H9 (cell line): ENCODE results near the gene SETBP1. TPM values are rescaled to one million over a fixed set of nuclear protein-coding genes. Genes with fewer than 3 reads are reported as not detected.

ENCODE experiments used
- DNase-seq: peaks from one replicate; pipeline ENCODE4 v3.0.0-alpha.2; 2017
- H2AFZ ChIP-seq: one replicate; pipeline ENCODE4 v1.6.1; 2013; ENCODE audit warnings: mild to moderate bottlenecking, low read length, control low read depth, moderate library complexity
- H2AK5ac ChIP-seq: 2 replicates; pipeline ENCODE4 v1.6.1; 2013; ENCODE audit warnings: low read length, control low read depth, mixed read lengths; ENCODE audit not compliant: insufficient read length
- H2BK120ac ChIP-seq: one replicate; pipeline ENCODE4 v1.6.1; 2013; ENCODE audit warnings: low read depth, mild to moderate bottlenecking, low read length, control low read depth, inconsistent platforms; ENCODE audit not compliant: poor library complexity, severe bottlenecking
- H2BK12ac ChIP-seq: 2 replicates; pipeline ENCODE4 v1.6.1; 2013; ENCODE audit warnings: low read length, control low read depth, mixed read lengths, low read depth; ENCODE audit not compliant: insufficient read length
- H2BK15ac ChIP-seq: 2 replicates; pipeline ENCODE4 v1.6.1; 2013; ENCODE audit warnings: low read depth, low read length, control low read depth
- H2BK20ac ChIP-seq: one replicate; pipeline ENCODE4 v1.6.1; 2013; ENCODE audit warnings: low read depth, mild to moderate bottlenecking, low read length, control low read depth, inconsistent platforms; ENCODE audit not compliant: poor library complexity, severe bottlenecking
- H2BK5ac ChIP-seq: 2 replicates; pipeline ENCODE4 v1.6.1; 2013; ENCODE audit warnings: low read length, control low read depth, mixed read lengths; ENCODE audit not compliant: insufficient read length
- H3K14ac ChIP-seq: 2 replicates; pipeline ENCODE4 v1.6.1; 2013; ENCODE audit warnings: low read length, control low read depth; ENCODE audit not compliant: insufficient read depth
- H3K18ac ChIP-seq: 2 replicates; pipeline ENCODE4 v1.6.1; 2013; ENCODE audit warnings: low read depth, mild to moderate bottlenecking, mixed read lengths, low read length, control low read depth; ENCODE audit not compliant: insufficient read length
- H3K23ac ChIP-seq: 2 replicates; pipeline ENCODE4 v1.6.1; 2013; ENCODE audit warnings: low read length, control low read depth, mixed read lengths, low read depth; ENCODE audit not compliant: insufficient read length
- H3K23me2 ChIP-seq: 2 replicates; pipeline ENCODE4 v1.6.1; 2013; ENCODE audit warnings: low read depth, mild to moderate bottlenecking, mixed read lengths, low read length, control low read depth; ENCODE audit not compliant: insufficient read length, poor library complexity, severe bottlenecking
- H3K27ac ChIP-seq: 2 replicates; pipeline ENCODE4 v1.5.1; 2013; ENCODE audit warnings: low read length, control low read depth, mixed read lengths, low read depth; ENCODE audit not compliant: insufficient read length
- H3K27me3 ChIP-seq: 2 replicates; pipeline ENCODE4 v1.6.1; 2013; ENCODE audit warnings: low read length, control low read depth, inconsistent platforms; ENCODE audit not compliant: insufficient read depth
- H3K4ac ChIP-seq: 2 replicates; pipeline ENCODE4 v1.6.1; 2013; ENCODE audit warnings: low read depth, mild to moderate bottlenecking, control low read depth, inconsistent platforms, low read length, moderate library complexity
- H3K4me1 ChIP-seq: 2 replicates; pipeline ENCODE4 v1.6.1; 2013; ENCODE audit warnings: low read length, control low read depth, inconsistent platforms; ENCODE audit not compliant: insufficient read depth
- H3K4me2 ChIP-seq: 2 replicates; pipeline ENCODE4 v1.6.1; 2013; ENCODE audit warnings: low read length, control low read depth, mixed read lengths; ENCODE audit not compliant: insufficient read length, insufficient read depth
- H3K56ac ChIP-seq: 2 replicates; pipeline ENCODE4 v1.6.1; 2013; ENCODE audit warnings: low read depth, mild to moderate bottlenecking, mixed read lengths, low read length, control low read depth; ENCODE audit not compliant: insufficient read length
- H3K79me1 ChIP-seq: 2 replicates; pipeline ENCODE4 v1.6.1; 2013; ENCODE audit warnings: low read depth, mild to moderate bottlenecking, moderate library complexity, low read length, control low read depth, inconsistent platforms; ENCODE audit not compliant: insufficient read depth, poor library complexity, severe bottlenecking
- H3K79me2 ChIP-seq: 2 replicates; pipeline ENCODE4 v1.6.1; 2013; ENCODE audit warnings: low read length, control low read depth, inconsistent platforms; ENCODE audit not compliant: insufficient read depth
- H3K9ac ChIP-seq: 2 replicates; pipeline ENCODE4 v1.6.1; 2013; ENCODE audit warnings: low read length, control low read depth, mixed read lengths; ENCODE audit not compliant: insufficient read length; ENCODE audit errors: extremely low read depth
- H3K9me3 ChIP-seq: one replicate; pipeline ENCODE4 v1.6.1; 2013; ENCODE audit warnings: low read depth, low read length, inconsistent platforms; ENCODE audit not compliant: control insufficient read depth
- H3T11ph ChIP-seq: one replicate; pipeline ENCODE4 v1.6.1; 2013; ENCODE audit warnings: mild to moderate bottlenecking, low read length, control low read depth, inconsistent platforms
- H4K20me1 ChIP-seq: one replicate; pipeline ENCODE4 v1.6.1; 2013; ENCODE audit not compliant: control insufficient read depth, insufficient read length, insufficient read depth
- H4K5ac ChIP-seq: 2 replicates; pipeline ENCODE4 v1.6.1; 2013; ENCODE audit warnings: low read depth, mild to moderate bottlenecking, mixed read lengths, low read length, control low read depth; ENCODE audit not compliant: insufficient read length
- H4K8ac ChIP-seq: replicated peaks from 2 replicates; pipeline ENCODE4 v1.6.1; 2013; ENCODE audit warnings: low read length, control low read depth, mixed read lengths, low read depth; ENCODE audit not compliant: insufficient read length
- H4K91ac ChIP-seq: 2 replicates; pipeline ENCODE4 v1.6.1; 2013; ENCODE audit warnings: low read depth, mild to moderate bottlenecking, moderate library complexity, mixed read lengths, low read length, control low read depth; ENCODE audit not compliant: insufficient read length
- H3K27ac Mint-ChIP-seq, 3 experiments: 2 replicates in 2 of 3; 3 replicates in 1 of 3; pipeline ENCODE4 v1.8.0; 2020 to 2021; ENCODE audit warnings: mixed read lengths in 3 of 3, mild to moderate bottlenecking in 1 of 3, moderate library complexity in 1 of 3
- H3K27me3 Mint-ChIP-seq: 2 replicates; pipeline ENCODE4 v1.8.0; 2021; ENCODE audit warnings: low read depth, mild to moderate bottlenecking, moderate library complexity, mixed read lengths
- H3K36me3 Mint-ChIP-seq, 3 experiments: 2 replicates in 2 of 3; 3 replicates in 1 of 3; pipeline ENCODE4 v1.8.0; 2020 to 2021; ENCODE audit warnings: low read depth in 3 of 3, mixed read lengths in 3 of 3; ENCODE audit not compliant: insufficient read depth in 1 of 3
- H3K4me1 Mint-ChIP-seq, 2 experiments: 2 replicates each; pipeline ENCODE4 v1.8.0; 2020; ENCODE audit warnings: mixed read lengths in 2 of 2
- H3K4me3 Mint-ChIP-seq, 2 experiments: 2 replicates in 1 of 2; 3 replicates in 1 of 2; pipeline ENCODE4 v1.8.0; 2020 to 2021; ENCODE audit warnings: mild to moderate bottlenecking in 2 of 2, mixed read lengths in 2 of 2, moderate library complexity in 1 of 2
- H3K9me3 Mint-ChIP-seq, 2 experiments: 2 replicates in 1 of 2; 3 replicates in 1 of 2; pipeline ENCODE4 v1.8.0; 2020; ENCODE audit warnings: mild to moderate bottlenecking in 2 of 2, mixed read lengths in 2 of 2, moderate library complexity in 1 of 2
- WGBS: extraction: QIAGEN DNeasy Blood & Tissue Kit; methylation state at CpG from one replicate; pipeline ENCODE4 v1.1.7; 2013; ENCODE audit warnings: missing lambda C conversion rate, low lambda C conversion rate, mixed read lengths; ENCODE audit not compliant: insufficient read length; ENCODE audit errors: extremely low coverage; 5-methylcytosine and 5-hydroxymethylcytosine counted together
- total RNA-seq: library from RNA; stranded (reverse); gene quantifications from 2 replicates; pipeline ENCODE4 v1.2.1, GENCODE V29; 2021
- TF ChIP-seq, protein P1 (sequence below): fragments of 200-600 bp; sonication (generic); conservative IDR thresholded peaks from 3 replicates; pipeline ENCODE4 v1.8.0; 2021; ENCODE audit warnings: antibody characterized with exemption, mild to moderate bottlenecking

Gene SETBP1
- total RNA-seq, 1 experiment from 2014 or later, result 4.6 TPM

DNA sequence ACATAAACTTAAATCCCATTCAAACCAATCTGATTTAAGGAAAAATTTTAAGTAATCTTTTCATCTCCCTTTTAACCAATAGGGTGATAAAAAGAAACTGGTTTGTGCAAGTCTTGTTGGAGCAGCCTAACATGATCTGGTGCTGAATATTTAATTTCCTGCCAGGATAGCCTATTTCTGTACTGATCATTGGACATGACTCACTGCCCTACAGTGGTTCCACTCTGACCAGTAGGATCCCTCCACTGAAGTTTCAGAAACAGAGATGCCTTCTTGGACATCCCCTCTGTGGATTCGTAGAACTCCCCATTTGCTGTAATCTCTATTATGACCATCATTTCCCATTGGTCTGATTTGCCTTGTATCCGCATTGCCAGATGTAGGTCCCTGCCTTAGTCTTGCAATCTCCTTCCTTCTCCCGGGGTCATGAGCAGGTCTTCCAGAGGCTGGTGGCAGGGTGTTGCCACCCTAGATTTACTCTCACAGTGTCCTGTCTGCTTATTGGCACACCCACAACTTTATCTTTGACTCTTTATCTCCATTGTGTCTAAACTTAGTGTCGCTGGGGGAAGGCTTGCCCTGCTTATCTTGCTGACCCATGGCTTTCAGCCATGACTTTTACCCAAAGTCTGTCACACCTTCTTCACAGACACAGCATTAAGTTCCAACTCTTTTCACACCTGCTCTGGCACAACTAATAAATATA, 12.3 kb upstream of the SETBP1 start:
- Mint-ChIP-seq H3K36me3 (no peaks in the 10 kb centered on the region), H3K27me3 (no peaks in the 10 kb centered on the region), H3K9me3 (no peaks in the 10 kb centered on the region), H3K27ac (no peak overlapping the region), H3K4me1 (peaks cover under 1 to 13% of the 10 kb centered on the region in 2 experiments; a peak in 2 of 4 replicates), H3K4me3 (no peak overlapping the region)
- no CpG with 5 or more reads among the region's 4 CpGs for WGBS
- Histone ChIP-seq H3K79me2 (no peaks in the 10 kb centered on the region), H3K18ac (no peak overlapping the region), H2BK15ac (no peak overlapping the region), H3K23me2 (no peaks in the 10 kb centered on the region), H3K79me1 (no peaks in the 10 kb centered on the region), H3K9me3 (no peaks in the 10 kb centered on the region), H3K9ac (no peak overlapping the region), H2BK12ac (no peak overlapping the region), H3K27ac (no peak overlapping the region), H3K14ac (no peak overlapping the region), H2BK5ac (no peak overlapping the region), H4K8ac (no peak overlapping the region), H3K4ac (no peak overlapping the region), H3K56ac (no peak overlapping the region), H3T11ph (no peak overlapping the region), H3K4me2 (no peak overlapping the region), H2BK20ac (no peak overlapping the region), H3K23ac (no peak overlapping the region), H3K27me3 (no peaks in the 10 kb centered on the region), H4K20me1 (no peaks in the 10 kb centered on the region), H4K91ac (no peak overlapping the region), H4K5ac (no peak overlapping the region), H3K4me1 (no peaks in the 10 kb centered on the region; the same call in 1 of the 2 replicates), H2BK120ac (no peak overlapping the region), H2AK5ac (no peak overlapping the region), H2AFZ (no peak overlapping the region)
- TF ChIP-seq, protein P1, sequence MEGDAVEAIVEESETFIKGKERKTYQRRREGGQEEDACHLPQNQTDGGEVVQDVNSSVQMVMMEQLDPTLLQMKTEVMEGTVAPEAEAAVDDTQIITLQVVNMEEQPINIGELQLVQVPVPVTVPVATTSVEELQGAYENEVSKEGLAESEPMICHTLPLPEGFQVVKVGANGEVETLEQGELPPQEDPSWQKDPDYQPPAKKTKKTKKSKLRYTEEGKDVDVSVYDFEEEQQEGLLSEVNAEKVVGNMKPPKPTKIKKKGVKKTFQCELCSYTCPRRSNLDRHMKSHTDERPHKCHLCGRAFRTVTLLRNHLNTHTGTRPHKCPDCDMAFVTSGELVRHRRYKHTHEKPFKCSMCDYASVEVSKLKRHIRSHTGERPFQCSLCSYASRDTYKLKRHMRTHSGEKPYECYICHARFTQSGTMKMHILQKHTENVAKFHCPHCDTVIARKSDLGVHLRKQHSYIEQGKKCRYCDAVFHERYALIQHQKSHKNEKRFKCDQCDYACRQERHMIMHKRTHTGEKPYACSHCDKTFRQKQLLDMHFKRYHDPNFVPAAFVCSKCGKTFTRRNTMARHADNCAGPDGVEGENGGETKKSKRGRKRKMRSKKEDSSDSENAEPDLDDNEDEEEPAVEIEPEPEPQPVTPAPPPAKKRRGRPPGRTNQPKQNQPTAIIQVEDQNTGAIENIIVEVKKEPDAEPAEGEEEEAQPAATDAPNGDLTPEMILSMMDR, result no peak
- DNase-seq, result no peak
